Ovary (tissue), 3 donors: ENCODE results near the gene HECTD4.

ENCODE experiments used
- CTCF ChIP-seq, 3 donors: fragments of 450-650 bp in 2 of 3; fragments of 200-600 bp in 1 of 3; IDR thresholded peaks; one replicate each; pipeline versions ENCODE4 v1.5.1 to v1.8.0; 2016 to 2022; ENCODE audit warnings: antibody characterized with exemption in 3 of 3, mild to moderate bottlenecking in 1 of 3
- POLR2A ChIP-seq: fragments of 450-650 bp; IDR thresholded peaks from one replicate; pipeline ENCODE4 v1.6.1; 2017; ENCODE audit warnings: antibody characterized with exemption, mild to moderate bottlenecking, moderate library complexity
- donor health status: DM: no; HTN: no; CAD: no.

GRCh38 chr12:112381406-112381882 is 787 bp downstream of the HECTD4 start:
- TF ChIP-seq POLR2A (no peak), CTCF (IDR thresholded peaks at IDR 0.05) (no peak)
